Neural progenitor cell (in vitro differentiated cells): ENCODE measurements around the gene THAP2.

Experiments
- EZH2phosphoT487 ChIP-seq: fragments of 200-600 bp; sonication (generic); IDR thresholded peaks from 2 replicates; pipeline ENCODE4 v1.6.1; 2017; ENCODE audit warnings: antibody characterized with exemption
- TF ChIP-seq, protein P1 (sequence below): fragments of 200-600 bp; sonication (generic); IDR thresholded peaks from 2 replicates; pipeline ENCODE4 v1.5.1; 2017; ENCODE audit warnings: antibody characterized with exemption, mild to moderate bottlenecking

DNA sequence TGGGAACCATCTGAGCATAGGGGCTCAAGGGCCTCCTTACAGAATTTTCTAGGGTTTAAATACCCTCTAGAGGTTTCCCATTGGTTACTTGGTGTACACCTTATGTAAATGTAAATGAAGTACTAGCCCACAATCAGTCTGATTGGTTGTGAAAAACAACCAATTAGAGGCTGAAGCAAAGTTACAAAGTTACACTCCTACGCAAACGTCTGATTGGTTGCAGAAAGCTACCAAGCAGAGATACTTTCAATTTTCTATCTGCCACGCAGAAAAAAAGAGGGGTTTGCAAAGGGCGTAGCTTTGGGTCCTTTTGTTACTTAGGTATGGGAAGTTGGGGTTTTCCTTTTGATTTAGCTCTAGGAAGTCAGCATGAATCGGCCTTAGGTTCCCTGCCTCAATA lies 20.0 kb downstream of the THAP2 start:
- TF ChIP-seq, protein P1, sequence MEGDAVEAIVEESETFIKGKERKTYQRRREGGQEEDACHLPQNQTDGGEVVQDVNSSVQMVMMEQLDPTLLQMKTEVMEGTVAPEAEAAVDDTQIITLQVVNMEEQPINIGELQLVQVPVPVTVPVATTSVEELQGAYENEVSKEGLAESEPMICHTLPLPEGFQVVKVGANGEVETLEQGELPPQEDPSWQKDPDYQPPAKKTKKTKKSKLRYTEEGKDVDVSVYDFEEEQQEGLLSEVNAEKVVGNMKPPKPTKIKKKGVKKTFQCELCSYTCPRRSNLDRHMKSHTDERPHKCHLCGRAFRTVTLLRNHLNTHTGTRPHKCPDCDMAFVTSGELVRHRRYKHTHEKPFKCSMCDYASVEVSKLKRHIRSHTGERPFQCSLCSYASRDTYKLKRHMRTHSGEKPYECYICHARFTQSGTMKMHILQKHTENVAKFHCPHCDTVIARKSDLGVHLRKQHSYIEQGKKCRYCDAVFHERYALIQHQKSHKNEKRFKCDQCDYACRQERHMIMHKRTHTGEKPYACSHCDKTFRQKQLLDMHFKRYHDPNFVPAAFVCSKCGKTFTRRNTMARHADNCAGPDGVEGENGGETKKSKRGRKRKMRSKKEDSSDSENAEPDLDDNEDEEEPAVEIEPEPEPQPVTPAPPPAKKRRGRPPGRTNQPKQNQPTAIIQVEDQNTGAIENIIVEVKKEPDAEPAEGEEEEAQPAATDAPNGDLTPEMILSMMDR = no peak
- no peak for TF ChIP-seq EZH2phosphoT487
